Measurements from ENCODE around the gene PHF19.
A peak's percentile ranks its signal among the peaks of the same experiment; 100 is the strongest.

The PHF19 gene

DNA sequence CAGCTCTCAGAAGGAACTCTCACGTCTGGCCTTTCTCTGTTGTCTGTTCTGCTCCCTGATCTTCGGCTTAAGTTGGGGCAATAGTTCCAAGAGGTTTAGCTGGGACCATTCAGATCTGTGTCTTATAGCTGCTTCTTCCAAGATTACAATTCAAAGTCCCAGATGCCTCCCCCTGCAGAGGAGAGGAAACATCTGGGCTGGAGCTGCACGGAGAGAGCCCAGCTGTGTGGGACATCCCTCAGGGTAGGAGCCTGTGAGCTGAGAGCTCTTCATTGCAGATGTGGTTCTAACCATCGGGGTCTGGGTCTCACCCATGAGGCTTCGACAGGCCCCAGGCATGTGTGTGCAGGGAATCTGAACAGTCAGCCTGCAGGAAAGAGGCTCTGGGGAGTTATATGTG, 9.0 kb upstream of the PHF19 start:
- DNase-seq (ENCODE audit: low read depth) = no peak
- TF ChIP-seq, protein P1, sequence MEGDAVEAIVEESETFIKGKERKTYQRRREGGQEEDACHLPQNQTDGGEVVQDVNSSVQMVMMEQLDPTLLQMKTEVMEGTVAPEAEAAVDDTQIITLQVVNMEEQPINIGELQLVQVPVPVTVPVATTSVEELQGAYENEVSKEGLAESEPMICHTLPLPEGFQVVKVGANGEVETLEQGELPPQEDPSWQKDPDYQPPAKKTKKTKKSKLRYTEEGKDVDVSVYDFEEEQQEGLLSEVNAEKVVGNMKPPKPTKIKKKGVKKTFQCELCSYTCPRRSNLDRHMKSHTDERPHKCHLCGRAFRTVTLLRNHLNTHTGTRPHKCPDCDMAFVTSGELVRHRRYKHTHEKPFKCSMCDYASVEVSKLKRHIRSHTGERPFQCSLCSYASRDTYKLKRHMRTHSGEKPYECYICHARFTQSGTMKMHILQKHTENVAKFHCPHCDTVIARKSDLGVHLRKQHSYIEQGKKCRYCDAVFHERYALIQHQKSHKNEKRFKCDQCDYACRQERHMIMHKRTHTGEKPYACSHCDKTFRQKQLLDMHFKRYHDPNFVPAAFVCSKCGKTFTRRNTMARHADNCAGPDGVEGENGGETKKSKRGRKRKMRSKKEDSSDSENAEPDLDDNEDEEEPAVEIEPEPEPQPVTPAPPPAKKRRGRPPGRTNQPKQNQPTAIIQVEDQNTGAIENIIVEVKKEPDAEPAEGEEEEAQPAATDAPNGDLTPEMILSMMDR (IDR thresholded peaks at IDR 0.05; ENCODE audit: insufficient read depth, low read depth, low read length, missing control alignments) = no peak
- no peak overlapping the region for H3K4me3 ChIP-seq (ENCODE audit: low read depth, low read length)

GRCh38 chr9:120885457-120885856, 8.5 kb upstream of the PHF19 start:
- no peak overlapping the region for H3K4me3 ChIP-seq (ENCODE audit: low read depth, low read length)
- DNase-seq (ENCODE audit: low read depth) = no peak
- TF ChIP-seq, protein P1 (IDR thresholded peaks at IDR 0.05; ENCODE audit: insufficient read depth, low read depth, low read length, missing control alignments) = no peak

DNA sequence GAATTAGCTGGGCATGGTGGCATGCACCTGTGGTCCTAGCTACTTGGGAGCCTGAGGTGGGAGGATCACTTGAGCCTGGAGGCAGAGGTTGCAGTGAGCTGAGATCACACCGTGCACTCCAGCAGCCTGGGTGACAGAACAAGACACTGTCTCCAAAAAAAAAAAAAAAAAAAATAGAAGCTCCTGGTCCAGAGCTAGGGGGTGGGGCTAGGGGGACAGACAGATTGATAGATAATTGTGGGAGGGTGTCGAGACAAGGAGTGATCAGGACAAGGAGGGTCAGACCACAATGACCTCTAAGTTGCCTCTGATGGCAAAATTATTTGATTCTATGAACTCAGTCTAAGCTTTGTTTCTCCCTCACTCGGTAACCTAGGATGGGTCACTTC, 6.6 kb upstream of the PHF19 start:
- DNase-seq (ENCODE audit: low read depth) = no peak
- TF ChIP-seq, protein P1 (IDR thresholded peaks at IDR 0.05; ENCODE audit: insufficient read depth, low read depth, low read length, missing control alignments) = no peak
- no peak overlapping the region for H3K4me3 ChIP-seq (ENCODE audit: low read depth, low read length)

DNA sequence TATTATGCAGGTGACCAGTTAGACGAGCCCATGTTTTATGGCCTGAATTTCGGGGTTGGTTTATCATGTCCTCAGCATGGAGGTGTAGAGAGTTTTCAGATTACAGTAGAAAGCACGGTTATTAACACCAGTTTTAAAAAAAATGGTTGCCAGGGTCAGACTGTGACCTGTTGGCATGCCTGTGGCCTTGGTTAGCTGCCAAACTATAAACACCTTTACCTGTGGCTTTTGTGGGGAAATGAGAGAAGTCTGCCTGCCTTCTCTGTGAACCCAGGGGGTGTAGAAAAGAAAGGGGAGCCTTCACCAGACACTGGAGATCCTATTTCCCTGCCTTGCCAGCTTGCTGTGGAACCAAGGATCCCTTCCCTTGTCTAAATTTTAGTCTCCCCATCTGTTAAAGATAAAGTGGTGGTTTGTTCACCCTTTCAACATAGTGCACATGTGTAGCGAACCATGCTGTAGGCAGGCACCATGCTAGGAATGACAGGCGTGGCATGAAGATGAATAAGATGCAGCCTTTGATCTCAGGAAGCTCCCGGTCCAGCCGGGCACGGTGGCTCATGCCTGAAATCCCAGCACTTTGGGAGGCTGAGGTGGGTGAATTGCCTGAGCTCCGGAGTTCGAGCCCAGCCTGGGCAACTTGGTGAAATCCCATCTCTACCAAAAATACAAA, 6.1 kb upstream of the PHF19 start:
- TF ChIP-seq, protein P1 (IDR thresholded peaks at IDR 0.05; ENCODE audit: insufficient read depth, low read depth, low read length, missing control alignments) = no peak
- no peak for DNase-seq (ENCODE audit: low read depth)

GRCh38 chr9:120879446-120879845, 2.5 kb upstream of the PHF19 start:
- no peak overlapping the region for H3K4me3 ChIP-seq (ENCODE audit: low read depth, low read length)
- DNase-seq (ENCODE audit: low read depth) = no peak
- TF ChIP-seq, protein P1 (IDR thresholded peaks at IDR 0.05; ENCODE audit: insufficient read depth, low read depth, low read length, missing control alignments) = no peak

More for the DNA sequence above, 6.1 kb upstream of the PHF19 start:
- H3K4me3 ChIP-seq (ENCODE audit: low read depth, low read length) = no peak overlapping the region

- peak overlapping the region; percentile 74 for H3K4me3 ChIP-seq (ENCODE audit: low read depth, low read length)
- TF ChIP-seq, protein P1 (IDR thresholded peaks at IDR 0.05; ENCODE audit: insufficient read depth, low read depth, low read length, missing control alignments) = no peak
- peak; percentile 40 for DNase-seq (ENCODE audit: low read depth)
Observed at GRCh38 chr9:120878188-120879130, 1.5 kb upstream of the PHF19 start.
